Activated naive CD4-positive, alpha-beta T cell treated with anti-CD3 and anti-CD28 coated beads for 36 hours (primary cell): ENCODE results near the gene KDM7A. TPM values are rescaled to one million over a fixed set of nuclear protein-coding genes. Genes with fewer than 3 reads are reported as not detected.

Experiments used
- CTCF ChIA-PET: fragments of 350-600 bp; sonication (Branson Sonifier 250); formaldehyde crosslinking; loops from one replicate; lab custom pipeline; 2021; ENCODE audit warnings: antibody characterized with exemption; lab: Charles Lee
- DNase-seq: peaks from one replicate; pipeline ENCODE4 v3.0.0-alpha.2; 2020
- H3K27ac Mint-ChIP-seq: one replicate; pipeline ENCODE4 v1.8.0; 2021; ENCODE audit warnings: mild to moderate bottlenecking, mixed read lengths
- H3K27me3 Mint-ChIP-seq: one replicate; pipeline ENCODE4 v1.8.0; 2021; ENCODE audit warnings: low read depth, mixed read lengths
- H3K36me3 Mint-ChIP-seq: one replicate; pipeline ENCODE4 v1.8.0; 2021; ENCODE audit warnings: low read depth, mixed read lengths
- H3K4me1 Mint-ChIP-seq: one replicate; pipeline ENCODE4 v1.8.0; 2021; ENCODE audit warnings: low read depth, mixed read lengths
- H3K4me3 Mint-ChIP-seq: one replicate; pipeline ENCODE4 v1.8.0; 2021; ENCODE audit warnings: mild to moderate bottlenecking, moderate library complexity, mixed read lengths
- H3K9me3 Mint-ChIP-seq: one replicate; pipeline ENCODE4 v1.8.0; 2021; ENCODE audit warnings: mixed read lengths
- intact Hi-C: fragments of 100-400 bp; cut with micrococcal nuclease; formaldehyde crosslinking; loops from one replicate; pipeline ENCODE4 v1.15.1; 2023
- total RNA-seq, 2 experiments: library from RNA; stranded (reverse); gene quantifications; one replicate each; pipeline ENCODE4 v1.2.3, GENCODE V29; 2021

KDM7A gene
- total RNA-seq, 2 experiments from 2014 or later = 27.4 to 29.3 TPM

GRCh38 chr7:140058517-140058916, 118.3 kb downstream of the KDM7A start:
- DNase-seq = no peak
- peaks cover 4% of the 10 kb centered on the region for H3K36me3 Mint-ChIP-seq
- H3K4me3 Mint-ChIP-seq = no peak overlapping the region
- peaks cover 48% of the 10 kb centered on the region for H3K4me1 Mint-ChIP-seq
- intact Hi-C loops = no loop called here
- H3K27ac Mint-ChIP-seq = no peak overlapping the region
- CTCF ChIA-PET = no interaction called here
- H3K9me3 Mint-ChIP-seq = no peaks in the 10 kb centered on the region
- H3K27me3 Mint-ChIP-seq = no peaks in the 10 kb centered on the region

GRCh38 chr7:140057143-140057535, 119.6 kb downstream of the KDM7A start:
- Mint-ChIP-seq H3K4me1 (peaks cover 49% of the 10 kb centered on the region), H3K4me3 (no peak overlapping the region), H3K27me3 (no peaks in the 10 kb centered on the region), H3K36me3 (peaks cover 4% of the 10 kb centered on the region), H3K27ac (no peak overlapping the region), H3K9me3 (no peaks in the 10 kb centered on the region)
- no peak for DNase-seq
- intact Hi-C loops = no loop called here
- CTCF ChIA-PET = interaction anchor here (1.3 kb wide), 1 partner anchor 269 kb away, joined by 3 read pairs; no protein-coding TSS in a partner anchor

GRCh38 chr7:140056431-140057142, 120.2 kb downstream of the KDM7A start:
- Mint-ChIP-seq H3K27me3 (no peaks in the 10 kb centered on the region), H3K27ac (no peak overlapping the region), H3K9me3 (no peaks in the 10 kb centered on the region), H3K4me1 (peaks cover 47% of the 10 kb centered on the region), H3K36me3 (peaks cover 4% of the 10 kb centered on the region), H3K4me3 (no peak overlapping the region)
- CTCF ChIA-PET = interaction anchor here (0.6 to 1.3 kb wide), 2 partner anchors 21 to 269 kb away, joined by 3 to 4 read pairs; no protein-coding TSS in a partner anchor
- DNase-seq = no peak
- intact Hi-C loops = no loop called here

DNA sequence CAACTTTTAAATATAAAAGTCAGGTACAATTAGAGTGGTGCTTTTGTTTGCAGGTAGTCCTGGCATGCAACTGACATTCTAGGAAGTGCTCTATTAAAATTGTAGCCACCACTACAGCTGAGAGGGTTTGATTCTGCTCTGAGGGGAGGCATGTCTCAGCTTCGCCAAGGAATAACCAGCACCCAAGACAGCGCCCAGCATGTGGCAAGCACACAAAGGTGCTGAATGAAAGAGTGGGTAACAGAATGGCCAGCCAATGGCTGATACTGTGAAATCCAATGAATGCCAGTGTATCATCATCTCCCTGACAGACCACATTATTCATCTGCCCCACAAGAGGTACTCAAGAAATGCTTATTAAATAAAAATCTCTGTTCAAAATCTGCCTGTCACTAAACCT, 121.0 kb downstream of the KDM7A start:
- H3K4me3 Mint-ChIP-seq = no peak overlapping the region
- no peak for DNase-seq
- no peaks in the 10 kb centered on the region for H3K27me3 Mint-ChIP-seq
- H3K27ac Mint-ChIP-seq = no peak overlapping the region
- H3K9me3 Mint-ChIP-seq = no peaks in the 10 kb centered on the region
- H3K36me3 Mint-ChIP-seq = peaks cover 1% of the 10 kb centered on the region
- peaks cover 39% of the 10 kb centered on the region for H3K4me1 Mint-ChIP-seq
- CTCF ChIA-PET = interaction anchor here (0.6 kb wide), 1 partner anchor 22 kb away, joined by 4 read pairs; no protein-coding TSS in a partner anchor
- intact Hi-C loops = no loop called here

- peaks cover 28% of the 10 kb centered on the region for H3K4me1 Mint-ChIP-seq
- no peak overlapping the region for H3K4me3 Mint-ChIP-seq
- DNase-seq = no peak
- intact Hi-C loops = no loop called here
- no peaks in the 10 kb centered on the region for H3K27me3 Mint-ChIP-seq
- no peak overlapping the region for H3K27ac Mint-ChIP-seq
- CTCF ChIA-PET = interaction anchor here (0.6 to 1.2 kb wide), 3 partner anchors 250 to 1034 kb away, joined by 3 to 4 read pairs (median 3); no protein-coding TSS in a partner anchor
- peaks cover 1% of the 10 kb centered on the region for H3K36me3 Mint-ChIP-seq
- no peaks in the 10 kb centered on the region for H3K9me3 Mint-ChIP-seq
Measured at GRCh38 chr7:140054751-140055150, 122.0 kb downstream of the KDM7A start.

GRCh38 chr7:140053812-140054539, 122.8 kb downstream of the KDM7A start:
- H3K36me3 Mint-ChIP-seq = peaks cover 1% of the 10 kb centered on the region

DNA sequence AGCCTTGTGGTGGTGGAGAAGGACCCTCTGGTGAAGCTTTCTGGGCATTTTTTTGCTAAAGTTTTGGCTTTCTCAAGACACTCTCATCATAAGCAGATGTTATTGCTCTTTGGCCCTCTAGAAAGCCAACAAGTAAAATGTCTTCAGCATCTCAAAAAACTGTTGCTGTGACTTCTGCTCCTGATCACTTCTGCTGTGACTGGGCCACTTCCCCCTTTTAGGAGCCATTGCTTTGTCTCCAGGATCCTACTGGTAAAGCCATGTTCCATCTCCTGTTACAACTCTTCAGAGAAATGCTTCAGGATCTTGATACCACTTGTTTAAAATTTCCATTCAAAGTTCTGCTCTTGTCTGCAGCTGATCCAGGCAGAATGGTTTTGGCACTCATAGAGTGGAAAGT, 125.0 kb downstream of the KDM7A start:
- Mint-ChIP-seq H3K9me3 (no peaks in the 10 kb centered on the region), H3K36me3 (peaks cover 1% of the 10 kb centered on the region)
- CTCF ChIA-PET = no interaction called here

More at GRCh38 chr7:140053812-140054539, 122.8 kb downstream of the KDM7A start:
- no peak for DNase-seq
- intact Hi-C loops = no loop called here
- Mint-ChIP-seq H3K27me3 (no peaks in the 10 kb centered on the region), H3K9me3 (no peaks in the 10 kb centered on the region), H3K4me3 (no peak overlapping the region), H3K4me1 (peaks cover 21% of the 10 kb centered on the region), H3K27ac (no peak overlapping the region)
- CTCF ChIA-PET = interaction anchor here (1.0 to 1.2 kb wide), 2 partner anchors 251 to 408 kb away, joined by 3 to 4 read pairs; no protein-coding TSS in a partner anchor

DNA sequence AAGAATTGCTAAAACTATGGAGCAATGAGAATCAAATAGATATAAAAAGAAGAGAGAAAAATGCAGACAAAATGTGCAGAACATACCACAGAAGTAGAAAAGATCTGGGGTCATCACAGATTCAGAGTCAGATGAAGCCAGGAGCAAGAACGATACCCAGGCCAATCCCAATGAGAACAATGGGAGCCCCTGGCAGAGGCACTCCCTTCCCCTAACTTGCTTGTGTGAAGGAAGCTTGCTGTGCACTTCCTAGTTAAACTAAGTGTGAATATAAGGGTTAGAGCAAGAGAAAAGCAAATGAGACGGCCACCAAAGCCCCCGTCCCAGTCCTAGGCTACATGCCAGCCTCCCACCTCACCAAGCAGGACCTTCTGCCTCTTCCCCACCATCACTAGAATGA, 126.7 kb downstream of the KDM7A start:
- Mint-ChIP-seq H3K27me3 (no peaks in the 10 kb centered on the region), H3K4me3 (no peak overlapping the region), H3K27ac (no peak overlapping the region), H3K4me1 (peaks cover 14% of the 10 kb centered on the region), H3K36me3 (peaks cover 1% of the 10 kb centered on the region), H3K9me3 (no peaks in the 10 kb centered on the region)
- CTCF ChIA-PET = interaction anchor here (0.6 kb wide), 1 partner anchor 581 kb away, joined by 3 read pairs; no protein-coding TSS in a partner anchor
- DNase-seq = no peak
- intact Hi-C loops = no loop called here

More for the DNA sequence above, 125.0 kb downstream of the KDM7A start:
- intact Hi-C loops = no loop called here
- no peak overlapping the region for H3K4me3 Mint-ChIP-seq
- no peak overlapping the region for H3K27ac Mint-ChIP-seq
- no peaks in the 10 kb centered on the region for H3K27me3 Mint-ChIP-seq
- no peak for DNase-seq
- peaks cover 14% of the 10 kb centered on the region for H3K4me1 Mint-ChIP-seq

- Mint-ChIP-seq H3K9me3 (no peaks in the 10 kb centered on the region), H3K4me1 (peaks cover 10% of the 10 kb centered on the region), H3K27ac (no peak overlapping the region), H3K4me3 (no peak overlapping the region), H3K36me3 (no peaks in the 10 kb centered on the region), H3K27me3 (no peaks in the 10 kb centered on the region)
- CTCF ChIA-PET = interaction anchor here (0.6 kb wide), 1 partner anchor 580 kb away, joined by 3 read pairs; no protein-coding TSS in a partner anchor
- no peak for DNase-seq
- intact Hi-C loops = no loop called here
Measured at GRCh38 chr7:140049339-140050024, 127.3 kb downstream of the KDM7A start.

DNA sequence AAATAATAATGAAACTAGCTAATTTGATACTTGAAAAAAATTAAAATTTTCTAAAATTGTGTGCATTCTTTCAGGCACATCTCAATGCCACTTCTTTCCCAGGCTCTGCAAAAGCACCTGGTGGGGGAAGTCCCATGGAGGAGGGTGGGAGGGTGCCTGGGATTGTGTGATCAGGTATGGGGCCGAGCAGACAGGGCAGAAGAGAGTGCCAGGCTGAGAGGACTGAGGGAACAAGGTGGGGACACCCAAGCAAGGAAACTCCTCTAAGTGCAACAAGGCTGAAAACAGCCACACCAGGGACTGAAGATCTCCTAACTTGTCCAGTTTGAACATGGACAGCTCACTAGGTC, 127.8 kb downstream of the KDM7A start:
- DNase-seq = no peak
- H3K36me3 Mint-ChIP-seq = no peaks in the 10 kb centered on the region
- H3K9me3 Mint-ChIP-seq = no peaks in the 10 kb centered on the region
- H3K27me3 Mint-ChIP-seq = no peaks in the 10 kb centered on the region
- intact Hi-C loops = no loop called here
- H3K27ac Mint-ChIP-seq = no peak overlapping the region
- CTCF ChIA-PET = no interaction called here
- no peak overlapping the region for H3K4me3 Mint-ChIP-seq
- peaks cover 5% of the 10 kb centered on the region for H3K4me1 Mint-ChIP-seq

- H3K9me3 Mint-ChIP-seq = no peaks in the 10 kb centered on the region
- no peaks in the 10 kb centered on the region for H3K27me3 Mint-ChIP-seq
- CTCF ChIA-PET = no interaction called here
- H3K4me1 Mint-ChIP-seq = no peaks in the 10 kb centered on the region
- no peak overlapping the region for H3K4me3 Mint-ChIP-seq
- no peaks in the 10 kb centered on the region for H3K36me3 Mint-ChIP-seq
- intact Hi-C loops = no loop called here
- H3K27ac Mint-ChIP-seq = no peak overlapping the region
- DNase-seq = no peak
Measured at GRCh38 chr7:140048138-140048537, 128.6 kb downstream of the KDM7A start.

- Mint-ChIP-seq H3K36me3 (no peaks in the 10 kb centered on the region), H3K27ac (no peak overlapping the region), H3K9me3 (no peaks in the 10 kb centered on the region), H3K27me3 (no peaks in the 10 kb centered on the region), H3K4me1 (no peaks in the 10 kb centered on the region), H3K4me3 (no peak overlapping the region)
- intact Hi-C loops = no loop called here
- DNase-seq = no peak
- CTCF ChIA-PET = no interaction called here
Measured at GRCh38 chr7:140047197-140047596, 129.6 kb downstream of the KDM7A start.
